HG03575 (cell line): ENCODE measurements around the gene PGBD2.
"Not testable (repeated sequence)": the region's sequence is repeated elsewhere in the genome, so short reads cannot be mapped to it uniquely, and the experiment has no call there.

Source experiments
- ATAC-seq: cut with Tn5 transposase; IDR thresholded peaks from one replicate; pipeline ENCODE4 v1.9.1; 2021; ENCODE audit not compliant: unreplicated experiment, insufficient number of reproducible peaks, low FRiP score; ENCODE audit errors: extremely low read depth

PGBD2 gene

DNA sequence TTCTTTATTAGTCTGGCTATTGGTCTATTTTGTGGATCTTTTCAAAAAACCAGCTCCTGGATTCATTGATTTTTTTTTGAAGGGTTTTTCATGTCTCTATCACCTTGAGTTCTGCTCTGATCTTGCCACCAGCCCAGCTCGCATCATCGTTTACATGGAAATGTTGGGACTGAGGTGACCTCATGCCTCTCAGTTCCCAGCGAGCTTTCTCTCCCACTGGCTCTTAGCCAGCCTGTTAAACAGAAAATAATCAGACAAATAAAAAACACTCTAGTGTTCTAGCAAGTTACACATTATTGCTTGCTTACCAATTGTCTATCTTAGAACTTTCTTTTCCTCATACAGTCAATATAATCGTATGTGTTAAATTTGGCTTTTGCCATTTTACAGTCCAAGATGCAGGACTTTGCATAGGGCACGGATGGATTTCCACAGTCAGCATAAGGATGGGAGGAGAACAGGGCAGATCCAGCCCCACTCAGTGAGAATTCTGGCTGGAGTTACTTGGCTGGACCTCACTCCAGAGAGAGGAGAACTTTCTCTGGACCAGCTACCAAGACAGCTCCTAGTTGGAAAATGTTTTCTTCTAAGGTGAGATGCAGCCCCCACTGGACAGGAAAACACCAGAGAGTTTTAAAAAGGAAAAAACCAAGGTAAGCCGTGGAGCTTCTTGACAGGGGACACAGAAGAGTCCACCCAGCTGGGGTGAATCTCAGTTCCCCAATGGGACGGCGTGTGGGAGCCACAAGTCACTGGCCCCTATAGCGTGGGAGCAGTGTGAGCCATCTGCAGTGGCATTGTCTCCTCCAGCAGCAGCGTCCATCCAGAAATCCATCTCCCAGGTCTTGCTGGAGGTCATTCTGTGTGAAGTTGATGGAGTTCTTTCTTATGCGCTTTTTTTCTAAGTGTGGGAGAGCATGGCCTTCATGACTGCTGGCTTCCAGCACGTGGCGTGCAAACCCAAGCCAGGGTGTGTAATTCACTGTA lies 17.6 kb downstream of the PGBD2 start:
- no peak for ATAC-seq

DNA sequence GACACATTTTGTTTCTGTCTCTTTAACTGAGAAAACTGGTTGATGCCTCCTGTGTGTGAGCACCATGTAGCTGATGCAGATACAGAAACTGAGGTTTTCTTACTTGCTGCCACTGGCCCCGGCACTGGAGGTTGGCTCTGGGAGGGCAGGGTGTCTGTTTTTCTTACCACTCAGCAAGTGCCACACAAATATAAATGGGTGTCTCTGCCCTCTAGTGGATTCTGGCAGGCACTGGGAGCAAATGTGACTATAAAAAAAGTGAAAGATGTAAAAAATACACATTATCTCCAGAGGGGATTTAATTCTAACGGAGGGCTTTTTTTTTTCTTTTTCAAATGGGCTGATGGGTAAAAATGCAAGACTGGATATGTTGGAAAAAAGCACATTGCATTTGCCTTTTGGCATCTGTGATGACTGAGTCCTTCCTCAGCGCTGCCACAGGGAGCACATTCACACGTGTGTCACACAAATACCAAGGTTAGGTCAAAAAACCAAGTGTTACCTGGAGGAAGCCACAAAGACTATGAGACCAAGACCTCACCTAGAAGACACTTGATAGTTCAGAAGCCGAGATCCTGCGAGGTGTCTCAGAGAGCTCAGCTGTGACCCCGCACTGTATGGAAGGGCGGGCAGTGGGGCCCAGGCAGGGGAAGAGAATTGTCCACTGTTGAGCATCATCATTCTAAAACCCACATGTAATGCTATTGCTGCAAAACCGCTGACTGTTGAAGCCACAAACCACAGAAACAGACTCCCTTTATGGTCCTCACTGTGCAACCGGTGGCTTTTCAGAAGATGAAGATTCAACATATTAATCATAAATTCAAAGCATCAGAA lies 18.9 kb downstream of the PGBD2 start:
- no peak for ATAC-seq

DNA sequence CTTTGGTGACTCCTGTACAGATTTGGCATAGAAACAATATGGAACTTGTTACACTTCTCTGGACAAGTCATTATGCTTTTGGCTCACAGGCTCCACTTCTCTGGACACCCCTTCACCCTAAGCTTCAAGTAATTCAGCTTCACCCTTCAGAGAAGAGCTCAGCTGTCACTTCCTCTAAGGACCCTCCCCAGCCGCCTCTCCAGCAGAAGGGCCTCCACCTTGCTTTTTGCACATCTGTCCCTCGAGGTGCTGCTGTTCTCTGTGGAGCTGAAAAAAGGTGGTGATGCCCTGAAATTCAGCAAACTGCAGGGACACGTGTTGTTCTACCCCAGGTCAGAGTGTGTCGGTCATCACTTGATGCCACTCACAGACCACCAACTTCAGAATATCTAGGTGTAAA lies 19.8 kb downstream of the PGBD2 start:
- not testable (repeated sequence) for ATAC-seq

DNA sequence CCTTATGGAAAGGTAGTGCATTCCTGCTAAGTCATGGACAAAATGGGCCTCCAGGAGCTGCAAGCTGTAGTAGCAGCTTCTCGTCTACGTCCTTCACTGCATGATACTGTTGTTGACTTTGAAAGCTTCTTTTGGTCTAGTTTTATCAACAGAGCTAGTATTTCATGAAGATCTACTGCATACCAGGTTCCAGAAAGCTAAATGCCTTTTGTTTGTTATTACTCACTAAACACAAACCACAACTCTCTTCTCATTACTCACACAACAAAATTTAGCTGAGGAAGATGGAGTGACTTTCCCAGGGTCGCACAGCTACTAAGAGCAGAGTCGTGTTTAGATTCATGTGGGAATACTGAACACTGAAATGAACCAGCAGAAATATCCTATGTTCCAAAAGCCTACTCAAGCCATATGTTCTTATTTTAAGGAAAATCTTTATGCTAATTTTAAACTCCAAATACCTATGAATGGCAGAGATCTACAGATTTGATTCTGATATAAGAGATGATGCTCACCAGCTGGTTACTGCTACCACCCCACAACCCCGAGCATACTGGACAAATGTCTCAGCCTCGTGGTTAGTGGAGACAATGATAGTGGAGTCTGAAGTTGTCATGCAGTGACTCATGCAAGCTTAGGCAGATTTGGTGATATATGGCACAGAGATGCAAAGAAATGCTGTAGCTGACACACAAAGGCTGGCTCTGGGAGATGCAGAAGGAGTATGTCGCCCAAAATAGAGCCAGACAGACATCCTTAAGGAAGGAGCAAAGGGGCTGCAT lies 20.6 kb downstream of the PGBD2 start:
- ATAC-seq, result no peak

DNA sequence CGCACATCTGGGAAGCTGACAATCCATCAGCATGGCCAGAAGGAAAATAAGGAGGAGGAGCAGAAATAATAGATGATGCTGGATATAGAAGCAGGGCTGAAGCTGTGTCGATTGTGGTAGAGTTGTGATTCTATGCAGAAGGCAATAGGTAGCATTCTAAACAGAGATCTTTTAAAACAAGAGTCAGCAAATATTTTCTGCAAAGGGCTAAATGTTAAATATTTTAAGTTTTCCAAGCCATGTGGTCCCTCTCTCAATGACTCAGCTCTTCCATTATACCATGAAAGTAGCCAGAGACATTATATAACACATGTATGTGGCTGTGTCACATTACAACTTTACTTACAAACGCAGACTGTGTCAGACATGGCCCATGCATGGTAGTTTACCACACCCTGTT lies 21.2 kb downstream of the PGBD2 start:
- not testable (repeated sequence) for ATAC-seq

DNA sequence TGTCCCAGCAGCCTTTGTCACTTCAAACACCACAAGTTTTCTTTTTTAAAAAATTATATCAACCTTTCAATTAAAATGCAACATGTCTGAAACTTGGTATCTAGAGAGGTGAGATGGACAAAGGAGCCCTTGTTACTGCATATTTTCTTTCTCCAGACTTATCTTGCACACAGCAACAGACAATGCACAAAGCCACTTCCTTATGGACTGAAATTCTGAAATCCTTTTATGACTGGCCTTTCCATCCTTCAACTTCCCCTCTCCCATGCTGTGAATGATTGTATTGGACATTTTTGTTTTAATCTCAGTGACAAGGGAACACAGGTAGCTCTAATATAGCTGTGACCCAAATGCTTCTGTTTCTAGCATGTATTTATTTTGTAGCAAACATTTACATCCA lies 22.1 kb downstream of the PGBD2 start:
- ATAC-seq, result not testable (repeated sequence)

DNA sequence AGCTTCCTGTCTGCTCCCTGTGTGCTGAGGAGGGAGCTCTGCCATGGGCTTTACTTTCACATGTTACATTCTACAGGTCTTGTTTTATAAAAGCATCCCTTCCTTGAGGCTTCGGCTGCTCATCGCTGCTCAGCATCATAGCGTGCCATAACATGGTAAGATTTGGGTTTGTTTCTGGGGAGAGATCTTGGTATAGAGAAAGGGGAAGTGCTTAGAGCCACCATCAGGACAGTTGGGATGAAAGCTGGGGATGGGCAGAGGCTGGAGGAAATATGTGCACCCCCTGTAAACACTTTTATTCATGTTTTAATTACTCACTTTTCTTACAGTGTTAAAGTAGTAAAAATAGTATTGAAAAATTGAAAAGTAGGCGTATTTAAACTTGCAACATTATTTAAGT lies 24.0 kb downstream of the PGBD2 start:
- ATAC-seq, result not testable (repeated sequence)

DNA sequence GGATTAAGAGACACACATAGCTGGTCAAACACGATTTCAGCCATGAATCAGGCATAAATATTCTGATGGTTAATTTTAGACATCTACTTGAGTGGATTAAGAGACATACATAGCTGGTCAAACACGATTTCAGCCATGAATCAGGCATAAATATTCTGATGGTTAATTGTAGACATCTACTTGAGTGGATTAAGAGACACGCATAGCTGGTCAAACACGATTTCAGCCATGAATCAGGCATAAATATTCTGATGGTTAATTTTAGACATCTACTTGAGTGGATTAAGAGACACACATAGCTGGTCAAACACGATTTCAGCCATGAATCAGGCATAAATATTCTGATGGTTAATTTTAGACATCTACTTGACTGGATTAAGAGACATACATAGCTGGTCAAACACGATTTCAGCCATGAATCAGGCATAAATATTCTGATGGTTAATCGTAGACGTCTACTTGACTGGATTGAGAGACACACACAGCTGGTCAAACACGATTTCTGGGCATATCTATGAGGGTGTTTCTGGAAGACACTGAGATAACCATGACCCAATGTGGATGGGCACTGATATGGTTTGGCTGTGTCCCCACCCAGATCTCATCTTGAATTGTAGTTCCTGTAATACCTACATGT lies 32.3 kb downstream of the PGBD2 start:
- not testable (repeated sequence) for ATAC-seq

DNA sequence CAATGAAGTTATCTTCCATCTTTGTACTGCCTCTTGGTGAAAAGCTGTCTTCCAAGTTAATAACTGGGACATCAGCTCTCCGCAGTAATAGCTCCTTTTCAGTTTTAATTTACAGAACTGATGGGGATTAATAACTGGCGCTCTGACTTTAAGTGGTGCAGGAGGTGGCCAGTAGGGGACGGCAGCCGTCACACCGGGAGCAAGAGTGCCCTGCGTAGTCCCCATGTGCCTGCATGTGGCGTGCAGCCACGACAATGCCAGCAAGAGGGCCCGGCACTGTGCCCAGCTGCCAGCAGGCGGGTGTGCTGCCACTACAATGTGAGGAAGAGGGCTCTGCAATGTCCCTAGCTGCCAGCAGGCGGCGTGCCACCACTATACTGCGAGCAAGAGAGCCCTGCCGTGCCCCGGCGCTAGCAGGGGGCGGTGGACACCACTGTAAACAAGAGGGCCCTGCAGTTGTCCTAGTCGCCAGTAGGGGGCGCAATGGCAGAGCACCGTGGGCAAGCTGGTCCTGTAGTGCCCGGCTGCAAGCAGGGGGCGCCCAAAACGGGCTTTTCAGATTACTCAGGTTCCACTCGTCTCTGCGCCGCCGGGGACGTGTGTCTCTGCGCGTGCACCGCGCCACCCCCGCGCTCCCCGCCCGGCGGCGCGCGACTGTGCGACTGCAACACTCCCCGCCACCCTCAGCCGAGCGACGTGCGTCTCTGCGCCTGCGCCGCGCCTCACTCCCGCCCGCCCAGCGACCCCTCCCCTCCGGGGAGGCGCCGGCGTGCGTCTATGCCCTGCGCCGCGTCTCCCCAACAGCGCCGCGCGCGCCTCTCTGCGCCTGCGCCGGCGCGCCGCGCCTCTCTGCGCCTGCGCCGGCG lies 38.3 kb downstream of the PGBD2 start:
- not testable (repeated sequence) for ATAC-seq

DNA sequence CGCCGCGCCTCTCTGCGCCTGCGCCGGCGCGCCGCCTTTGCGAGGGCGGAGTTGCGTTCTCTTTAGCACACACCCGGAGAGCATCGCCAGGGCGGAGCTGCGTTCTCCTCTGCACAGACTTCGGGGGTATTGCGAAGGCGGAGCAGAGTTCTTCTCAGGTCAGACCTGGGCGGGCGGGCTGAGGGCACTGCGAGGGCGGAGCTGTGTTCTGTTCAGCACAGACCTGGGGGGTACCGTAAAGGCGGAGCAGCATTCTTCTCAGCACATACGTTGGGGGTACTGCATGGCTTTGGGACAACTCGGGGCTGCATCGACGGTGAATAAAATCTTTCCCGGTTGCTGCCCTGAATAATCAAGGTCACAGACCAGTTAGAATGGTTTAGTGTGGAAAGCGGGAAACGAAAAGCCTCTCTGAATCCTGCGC lies 39.0 kb downstream of the PGBD2 start:
- ATAC-seq, result not testable (repeated sequence)

DNA sequence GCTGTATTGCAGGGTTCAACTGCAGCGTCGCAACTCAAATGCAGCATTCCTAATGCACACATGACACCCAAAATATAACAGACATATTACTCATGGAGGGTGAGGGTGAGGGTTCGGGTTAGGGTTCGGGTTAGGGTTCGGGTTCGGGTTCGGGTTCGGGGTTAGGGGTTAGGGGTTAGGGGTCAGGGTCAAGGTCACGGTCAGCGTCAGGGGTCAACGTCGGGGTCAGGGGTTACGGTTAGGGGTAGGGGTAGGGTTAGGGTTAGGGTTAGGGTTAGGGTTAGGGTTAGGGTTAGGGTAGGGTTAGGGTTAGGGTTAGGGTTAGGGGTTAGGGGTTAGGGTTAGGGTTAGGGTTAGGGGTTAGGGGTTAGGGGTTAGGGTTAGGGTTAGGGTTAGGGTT lies 39.4 kb downstream of the PGBD2 start:
- not testable (repeated sequence) for ATAC-seq

DNA sequence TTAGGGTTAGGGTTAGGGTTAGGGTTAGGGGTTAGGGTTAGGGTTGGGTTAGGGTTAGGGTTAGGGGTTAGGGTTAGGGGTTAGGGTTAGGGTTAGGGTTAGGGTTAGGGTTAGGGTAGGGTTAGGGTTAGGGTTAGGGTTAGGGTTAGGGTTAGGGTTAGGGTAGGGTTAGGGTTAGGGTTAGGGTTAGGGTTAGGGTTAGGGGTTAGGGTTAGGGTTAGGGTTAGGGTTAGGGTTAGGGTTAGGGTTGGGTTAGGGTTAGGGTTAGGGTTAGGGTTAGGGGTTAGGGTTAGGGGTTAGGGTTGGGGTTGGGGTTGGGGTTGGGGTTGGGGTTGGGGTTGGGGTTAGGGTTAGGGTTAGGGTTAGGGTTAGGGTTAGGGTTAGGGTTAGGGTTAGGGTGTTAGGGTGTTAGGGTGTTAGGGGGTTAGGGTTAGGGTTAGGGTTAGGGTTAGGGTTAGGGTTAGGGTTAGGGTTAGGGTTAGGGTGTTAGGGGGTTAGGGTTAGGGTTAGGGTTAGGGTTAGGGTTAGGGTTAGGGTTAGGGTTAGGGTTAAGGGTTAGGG lies 39.9 kb downstream of the PGBD2 start:
- ATAC-seq, result not testable (repeated sequence)
